ENCODE data around the gene FFAR3. TPM values are rescaled to one million over a fixed set of nuclear protein-coding genes. Genes with fewer than 3 reads are reported as not detected.
"Not testable (repeated sequence)": the region's sequence is repeated elsewhere in the genome, so short reads cannot be mapped to it uniquely, and the experiment has no call there.

The FFAR3 gene
- total RNA-seq, 4 donors from 2014 or later: 0.45 TPM; not detected in 3

GRCh38 chr19:35352448-35353304 lies 5.6 kb upstream of the FFAR3 start:
- Histone ChIP-seq H3K27me3 (no peaks in the 10 kb centered on the region), H3K4me1 (peaks cover 0 to 7% of the 10 kb centered on the region in 2 donors), H3K9me3 (no peaks in the 10 kb centered on the region), H3K36me3 (no peaks in the 10 kb centered on the region), H3K27ac (no peak overlapping the region), H3K4me3 (replicated peaks in 1 of 3) (no peak overlapping the region)
- 32% methylated on average over 31 to 32 of the region's 32 CpGs for WGBS, 2 donors
- peak; percentile 64 to 75 for DNase-seq
- TF ChIP-seq CTCF (IDR thresholded peaks at IDR 0.05) (peak; percentile 54 to 92 (median 75)), POLR2A (IDR thresholded peaks at IDR 0.05) (no peak)
- intact Hi-C loops (cut with DNase I): loop anchor here (5.0 to 10.0 kb wide), 3 partner anchors 115 to 262 kb away; partner anchors contain the start of genes HAUS5 and KRTDAP

GRCh38 chr19:35353635-35354034 lies 4.6 kb upstream of the FFAR3 start:
- DNase-seq: no peak
- peaks cover 0 to 7% of the 10 kb centered on the region in 2 donors for H3K4me1 ChIP-seq
- H3K36me3 ChIP-seq: no peaks in the 10 kb centered on the region
- H3K9me3 ChIP-seq: no peaks in the 10 kb centered on the region
- WGBS, 2 donors: 88 to 89% methylated on average over 9 of the region's 9 CpGs
- intact Hi-C loops (cut with DNase I): loop anchor here (5.0 to 10.0 kb wide), 3 partner anchors 114 to 261 kb away; partner anchors contain the start of genes HAUS5 and KRTDAP
- no peaks in the 10 kb centered on the region for H3K27me3 ChIP-seq
- no peak for TF ChIP-seq POLR2A (IDR thresholded peaks at IDR 0.05)
- no peak overlapping the region for H3K27ac ChIP-seq
- no peak overlapping the region for H3K4me3 ChIP-seq (replicated peaks in 1 of 3)

GRCh38 chr19:35354898-35355297 lies 3.4 kb upstream of the FFAR3 start:
- Histone ChIP-seq H3K9me3 (no peaks in the 10 kb centered on the region), H3K4me1 (peaks cover 0 to 7% of the 10 kb centered on the region in 2 donors), H3K27ac (no peak overlapping the region), H3K27me3 (no peaks in the 10 kb centered on the region), H3K36me3 (no peaks in the 10 kb centered on the region), H3K4me3 (replicated peaks in 1 of 3) (no peak overlapping the region)
- 86 to 92% methylated on average over 8 of the region's 8 CpGs for WGBS, 2 donors
- no peak for DNase-seq
- no peak for TF ChIP-seq CTCF (IDR thresholded peaks at IDR 0.05)
- intact Hi-C loops (cut with DNase I): loop anchor here (5.0 to 10.0 kb wide), 3 partner anchors 112 to 260 kb away; partner anchors contain the start of genes HAUS5 and KRTDAP

- peak; percentile 51 to 60 for DNase-seq
- TF ChIP-seq CTCF (IDR thresholded peaks at IDR 0.05) (no peak), POLR2A (IDR thresholded peaks at IDR 0.05) (no peak)
- Histone ChIP-seq H3K36me3 (no peaks in the 10 kb centered on the region), H3K9me3 (no peaks in the 10 kb centered on the region), H3K27me3 (no peaks in the 10 kb centered on the region), H3K4me3 (replicated peaks in 1 of 3) (no peak overlapping the region), H3K27ac (peak overlapping the region in 1 of 3 donors; percentile 69), H3K4me1 (peaks cover 0 to 7% of the 10 kb centered on the region in 2 donors)
- intact Hi-C loops (cut with DNase I): loop anchor here (10.0 kb wide), 1 partner anchor 259 kb away; the partner anchor contains the start of gene HAUS5
- WGBS, 2 donors: 36 to 43% methylated on average over 6 of the region's 6 CpGs
Measured at GRCh38 chr19:35355791-35356460, 2.3 kb upstream of the FFAR3 start.

GRCh38 chr19:35358834-35359233 lies 574 bp downstream of the FFAR3 start:
- H3K27ac ChIP-seq; H3K4me1 ChIP-seq; H3K9me3 ChIP-seq; H3K27me3 ChIP-seq; DNase-seq; H3K4me3 ChIP-seq (replicated peaks in 1 of 3); H3K36me3 ChIP-seq: not testable (repeated sequence)
- intact Hi-C loops (cut with DNase I): loop anchor here (10.0 kb wide), 1 partner anchor 256 kb away; the partner anchor contains the start of gene HAUS5
- whole genome bisulfite sequencing, 2 donors: 85% methylated on average over 8 of the region's 16 CpGs; no CpG with 5 or more reads in 1 of the 2 donors

- not testable (repeated sequence) for H3K4me1 ChIP-seq; H3K9me3 ChIP-seq; DNase-seq; H3K27ac ChIP-seq; H3K4me3 ChIP-seq (replicated peaks in 1 of 3); H3K36me3 ChIP-seq; H3K27me3 ChIP-seq
- 93 to 98% methylated on average over 11 to 19 of the region's 21 CpGs for WGBS, 2 donors
- intact Hi-C loops (cut with DNase I): loop anchor here (10.0 kb wide), 1 partner anchor 255 kb away; the partner anchor contains the start of gene HAUS5
Measured at GRCh38 chr19:35359395-35359794, 1.1 kb downstream of the FFAR3 start.

GRCh38 chr19:35360081-35360480 lies 1.8 kb downstream of the FFAR3 start:
- WGBS, 2 donors: no CpG with 5 or more reads among the region's 5 CpGs
- H3K27me3 ChIP-seq; DNase-seq; H3K27ac ChIP-seq; H3K4me3 ChIP-seq (replicated peaks in 1 of 3); H3K36me3 ChIP-seq; H3K9me3 ChIP-seq; H3K4me1 ChIP-seq; intact Hi-C loops (cut with DNase I): not testable (repeated sequence)
